LHCN-M2 (cell line): ENCODE data around the gene CFAP69. TPM values are rescaled to one million over a fixed set of nuclear protein-coding genes. Genes with fewer than 3 reads are reported as not detected.
"Not testable (repeated sequence)": the region's sequence is repeated elsewhere in the genome, so short reads cannot be mapped to it uniquely, and the experiment has no call there.

Source experiments
- DNase-seq: peaks from one replicate; pipeline ENCODE4 v3.0.0-alpha.2; 2012; ENCODE audit warnings: low read depth
- total RNA-seq: library from RNA; depleted of rRNA; stranded (reverse); fragments of >200 nt; gene quantifications from 2 replicates; pipeline ENCODE4 v1.2.3, GENCODE V29; 2014; rRNA removed

The CFAP69 gene
- total RNA-seq, 1 experiment from 2014 or later, result 1.6 TPM

- DNase-seq, result peak; percentile 65
Observed at GRCh38 chr7:90345595-90346335, 100.8 kb downstream of the CFAP69 start.

- DNase-seq, result peak; percentile 96
Observed at GRCh38 chr7:90346336-90347125, 101.6 kb downstream of the CFAP69 start, which contains the start of gene GTPBP10. Gene GTPBP10 (plus strand): TSS chr7:90346716. CDS start chr7:90346742, 26 bp downstream.

- DNase-seq, result no peak
Observed at GRCh38 chr7:90347759-90348158, 102.8 kb downstream of the CFAP69 start.

DNA sequence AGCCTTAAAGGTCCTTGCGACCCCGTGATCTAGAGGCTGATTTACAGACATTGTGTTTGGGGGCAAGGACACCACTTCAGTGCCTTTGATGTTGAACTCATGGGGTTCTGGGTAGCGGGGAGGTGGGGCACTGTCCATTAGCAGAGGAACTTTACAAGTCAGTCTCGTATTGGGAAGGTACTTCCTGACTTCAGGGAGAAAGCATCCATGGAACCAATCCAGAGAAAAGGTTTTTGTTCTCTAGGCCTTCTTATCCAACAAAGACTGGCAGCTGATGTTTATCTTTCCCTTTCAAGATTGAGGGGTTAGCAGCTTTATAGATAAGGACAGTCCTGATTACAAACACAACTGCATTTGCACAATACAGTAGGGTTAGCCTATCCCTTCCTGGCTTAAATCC lies 104.3 kb downstream of the CFAP69 start:
- no peak for DNase-seq

DNA sequence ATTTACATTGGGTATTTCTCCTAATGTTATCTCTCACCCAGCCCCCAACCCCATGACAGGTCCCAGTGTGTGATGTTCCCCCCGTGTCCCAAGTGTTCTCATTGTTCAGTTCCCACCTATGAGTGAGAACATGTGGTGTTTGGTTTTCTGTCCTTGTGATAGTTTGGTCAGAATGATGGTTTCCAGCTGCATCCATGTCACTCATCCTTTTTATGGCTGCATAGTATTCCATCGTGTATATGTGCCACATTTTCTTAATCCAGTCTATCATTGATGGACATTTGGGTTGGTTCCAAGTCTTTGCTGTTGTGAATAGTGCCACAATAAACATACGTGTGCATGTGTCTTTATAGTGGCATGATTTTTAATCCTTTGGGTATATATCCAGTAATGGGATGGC lies 105.1 kb downstream of the CFAP69 start:
- not testable (repeated sequence) for DNase-seq

DNA sequence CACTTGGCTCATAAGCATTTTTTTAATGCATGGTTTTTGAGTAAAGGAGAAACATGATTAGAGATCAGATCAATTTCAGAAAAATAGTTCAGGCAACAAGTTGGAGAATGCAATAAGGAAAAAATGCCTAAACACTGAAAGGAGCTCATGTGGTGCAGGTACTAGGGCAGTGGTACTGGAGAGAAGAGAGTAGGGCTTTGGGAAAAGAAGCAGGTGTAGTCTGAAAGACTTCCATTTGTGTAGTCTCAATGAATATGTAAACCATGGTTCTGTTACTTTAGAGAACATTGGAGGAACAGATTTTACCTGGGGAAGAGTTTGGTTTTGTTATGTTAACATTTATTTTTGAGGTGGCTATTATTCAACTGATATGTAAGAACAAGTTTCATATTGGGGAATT lies 107.0 kb downstream of the CFAP69 start:
- DNase-seq, result no peak

Other genes starting within 250 kb of the CFAP69 start
- 33.7 and 41.3 TPM in 2 replicates for gene STEAP1, start 90.7 kb upstream of the CFAP69 start, total RNA-seq
- gene STEAP2, start 33.4 kb upstream of the CFAP69 start, total RNA-seq, result 11.4 and 23.9 TPM in 2 replicates
- gene FAM237B, start 76.1 kb downstream of the CFAP69 start, total RNA-seq, result not detected in 2 replicates
- gene GTPBP10, start 101.5 kb downstream of the CFAP69 start, total RNA-seq, result 13.6 and 22.4 TPM in 2 replicates
- 31.2 and 35.9 TPM in 2 replicates for gene CLDN12, start 158.3 kb downstream of the CFAP69 start, total RNA-seq
- not detected in 2 replicates for gene PTTG1IP2, start 224.5 kb downstream of the CFAP69 start, total RNA-seq